Left cardiac atrium (tissue), 4 donors: ENCODE results near the gene PGAM4. TPM values are rescaled to one million over a fixed set of nuclear protein-coding genes. Genes with fewer than 3 reads are reported as not detected.
"Not testable (repeated sequence)": the region's sequence is repeated elsewhere in the genome, so short reads cannot be mapped to it uniquely, and the experiment has no call there.

ENCODE experiments used
- ATAC-seq, 2 donors: fragments of 200-7000 bp; cut with Tn5 transposase; one replicate each; pipeline ENCODE4 v1.9.1; 2020; ENCODE audit warnings: mild to moderate bottlenecking in 2 of 2, moderate library complexity in 2 of 2
- DNase-seq: peaks from one replicate; pipeline ENCODE4 v3.0.0-alpha.2; 2020
- intact Hi-C, 2 donors: fragments of 100-400 bp; cut with DNase I; formaldehyde crosslinking; loops; one replicate each; pipeline versions ENCODE4 v1.14.1 to v1.15.1; 2022 to 2023
- long read RNA-seq: library from polyadenylated mRNA; unstranded; transcript quantifications from one replicate; pipeline ENCODE4 v2.0.0, GENCODE V29; 2021
- total RNA-seq, 2 donors: library from RNA; stranded (reverse); fragmentation: NEBNext Ultra II Directional; extraction: Animal tissue kit (Norgen Biotek cat#: 25700); gene quantifications; one replicate each; pipeline ENCODE4 v1.2.1, GENCODE V29; 2021
- donor health status: DM: no; HTN: yes; CAD: no.
- donor health status: DM: no; HTN: yes; CAD: no; lungs with severe emphysema.
- donor health status: DM: yes; HTN: yes; CAD: no.
- donor health status: Dilated cardiomyopathy.

PGAM4 gene
- under 1 TPM in 1 of 2 donors, not detected in 1; 0.56 TPM for total RNA-seq
- long read RNA-seq: 0 reads

DNA sequence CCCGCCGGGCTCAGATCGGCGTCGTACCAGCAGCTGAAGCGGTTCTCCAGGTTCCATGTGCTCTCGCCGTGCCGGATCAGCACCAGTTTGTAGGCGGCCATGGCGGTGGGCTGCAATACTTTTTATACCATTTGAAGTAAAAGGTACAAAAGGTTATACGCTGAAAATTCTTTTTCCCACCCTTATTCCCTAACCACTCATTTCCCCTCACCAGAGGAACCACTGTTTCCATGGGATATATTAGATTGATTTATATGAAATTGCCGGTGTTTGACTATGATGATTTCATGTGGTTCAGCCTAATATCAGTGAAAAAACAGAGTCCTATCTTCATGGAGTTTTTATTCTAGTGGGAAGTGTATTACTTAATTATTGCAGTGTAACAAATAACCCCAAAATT is at the start of gene PGAM4:
Gene PGAM4 (minus strand): TSS at position 101 of the 400 bp plus-strand sequence. CDS start 0 bp downstream, at position 101.
- ATAC-seq (no peak), DNase-seq (no peak)
- intact Hi-C loops: no loop called here

DNA sequence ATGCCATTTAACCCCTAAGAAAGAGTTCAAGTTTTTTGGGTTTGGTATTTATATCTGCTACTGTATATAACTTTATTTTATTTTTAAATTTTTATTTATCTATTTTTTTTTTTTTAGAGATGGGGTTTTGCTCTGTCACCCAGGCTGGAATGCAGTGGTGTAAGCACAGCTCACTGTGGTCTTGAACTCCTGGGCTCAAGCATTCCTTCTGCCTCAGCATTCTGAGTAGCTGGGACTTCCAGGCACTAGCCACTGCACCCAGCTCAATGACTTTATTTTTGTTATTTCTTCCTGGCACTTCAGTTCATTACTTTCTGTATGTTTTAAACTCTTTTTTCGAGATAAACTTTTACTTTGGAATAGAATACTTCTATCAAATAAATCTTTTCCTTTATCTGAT is 42.4 kb upstream of the PGAM4 start:
- ATAC-seq (no peak), DNase-seq (no peak)
- intact Hi-C loops: no loop called here

DNA sequence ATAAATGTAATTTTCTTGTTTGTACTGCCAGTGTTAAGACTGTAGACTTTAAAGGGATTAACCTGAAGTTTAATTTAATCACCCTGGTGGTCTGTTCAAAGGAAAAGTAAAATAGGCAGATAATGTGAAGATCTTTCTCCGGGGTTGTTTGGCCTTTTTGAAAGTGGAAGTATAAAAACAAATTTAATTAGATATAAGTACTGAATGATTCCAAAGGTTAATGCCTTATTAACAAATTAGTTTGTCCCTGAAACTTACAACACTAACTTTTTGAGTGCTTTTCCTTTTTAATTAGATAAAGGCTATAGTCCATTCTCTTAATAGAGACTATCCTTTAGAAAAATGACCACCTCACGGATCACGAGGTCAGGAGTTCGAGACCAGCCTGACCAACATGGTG is 10.4 kb upstream of the PGAM4 start:
- ATAC-seq (no peak), DNase-seq (no peak)
- intact Hi-C loops: no loop called here

DNA sequence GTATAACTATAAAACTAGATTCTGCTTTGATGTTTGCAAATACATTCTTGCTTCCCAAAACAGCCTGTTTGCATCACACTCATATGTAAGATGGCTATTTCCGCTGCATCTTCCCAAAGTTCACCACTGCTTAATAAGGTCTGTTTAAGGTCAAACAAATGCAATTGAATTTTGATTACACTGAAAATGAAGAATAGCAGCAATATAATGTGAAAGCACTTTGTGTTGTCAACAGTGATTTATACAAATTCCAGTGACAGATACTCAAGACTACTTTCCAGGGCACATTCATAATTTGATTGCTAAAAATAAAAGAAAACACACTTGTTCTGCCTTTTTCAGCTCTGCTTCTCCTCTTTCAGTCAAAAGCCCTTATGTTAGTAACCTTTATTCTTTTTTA is 8.1 kb upstream of the PGAM4 start:
- DNase-seq: no peak
- ATAC-seq: no peak
- intact Hi-C loops: no loop called here

DNA sequence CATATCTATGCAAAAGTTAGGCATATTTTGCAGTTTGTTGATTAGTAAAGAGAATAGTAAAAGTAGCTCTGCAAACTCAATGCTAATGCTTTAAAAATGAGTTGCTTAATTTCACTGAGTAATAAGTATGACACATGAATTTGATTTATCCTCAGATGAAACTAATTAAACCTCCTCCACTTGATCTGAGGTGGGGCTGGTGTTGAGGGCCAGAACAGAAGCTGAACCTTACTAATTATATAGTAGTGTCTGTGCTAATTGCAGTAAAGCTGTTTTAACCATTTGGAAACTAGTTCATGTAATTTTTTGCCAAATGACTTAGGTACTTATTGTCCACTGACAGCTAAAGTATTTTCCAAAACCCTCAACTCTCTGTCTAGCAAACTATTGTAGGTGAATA is 7.7 kb upstream of the PGAM4 start:
- ATAC-seq (no peak), DNase-seq (no peak)
- intact Hi-C loops: no loop called here

DNA sequence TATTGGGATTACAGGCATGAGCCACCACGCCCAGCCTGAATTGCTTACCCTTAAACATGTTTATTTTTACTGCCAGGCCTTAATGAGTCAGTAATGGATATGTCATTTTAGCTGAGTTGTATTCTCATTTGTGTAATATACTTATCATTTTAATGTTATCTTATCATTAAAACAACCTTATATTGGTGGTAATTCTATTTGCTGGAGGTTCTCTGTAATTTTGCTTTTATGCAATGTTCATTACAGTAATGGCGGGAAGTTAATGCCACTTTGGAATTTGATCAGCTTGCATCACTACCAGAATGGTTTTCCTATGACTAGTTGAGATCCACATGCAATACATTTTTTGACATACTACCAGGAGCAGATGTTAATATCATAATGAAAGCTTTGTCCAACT is 6.3 kb upstream of the PGAM4 start:
- ATAC-seq (no peak), DNase-seq (no peak)
- intact Hi-C loops: no loop called here

DNA sequence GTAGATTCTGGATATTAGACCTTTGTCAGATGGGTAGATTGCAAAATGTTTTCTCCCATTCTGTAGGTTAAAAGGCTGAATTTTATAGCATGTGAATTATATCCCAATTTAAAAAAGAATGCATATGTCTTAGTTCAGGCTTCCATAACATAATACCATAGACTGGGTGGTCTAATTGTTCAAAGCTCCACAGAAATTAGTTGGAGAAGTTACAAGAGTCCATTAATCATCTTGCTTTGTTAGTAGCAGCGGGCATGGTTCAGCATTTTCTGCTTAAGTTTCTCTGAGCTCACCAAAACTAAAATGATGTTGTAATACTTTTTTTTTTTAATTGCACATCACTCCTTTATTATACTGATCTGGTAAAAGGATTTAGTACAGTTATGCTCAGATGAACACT is 1.8 kb downstream of the PGAM4 start:
- ATAC-seq (no peak), DNase-seq (no peak)
- intact Hi-C loops: no loop called here

DNA sequence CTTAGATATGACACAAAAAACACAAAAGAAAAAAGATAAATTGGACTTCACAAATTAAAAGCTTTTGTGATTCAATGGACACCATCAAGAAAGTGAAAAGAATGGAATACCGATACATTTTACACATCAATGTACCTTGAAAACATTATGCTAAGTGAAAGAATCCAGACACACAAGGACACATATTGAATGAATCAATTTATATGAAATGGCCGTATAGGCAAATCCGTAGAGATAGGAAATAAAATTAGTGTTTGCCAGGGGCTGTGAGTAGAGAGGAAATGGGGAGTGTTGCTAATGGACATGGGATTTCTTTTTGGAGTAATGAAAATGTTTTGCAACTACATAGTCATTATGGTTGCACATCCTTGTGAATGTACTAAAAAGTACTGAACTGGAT is 3.1 kb downstream of the PGAM4 start:
- intact Hi-C loops: no loop called here
- DNase-seq (no peak), ATAC-seq (no peak)

DNA sequence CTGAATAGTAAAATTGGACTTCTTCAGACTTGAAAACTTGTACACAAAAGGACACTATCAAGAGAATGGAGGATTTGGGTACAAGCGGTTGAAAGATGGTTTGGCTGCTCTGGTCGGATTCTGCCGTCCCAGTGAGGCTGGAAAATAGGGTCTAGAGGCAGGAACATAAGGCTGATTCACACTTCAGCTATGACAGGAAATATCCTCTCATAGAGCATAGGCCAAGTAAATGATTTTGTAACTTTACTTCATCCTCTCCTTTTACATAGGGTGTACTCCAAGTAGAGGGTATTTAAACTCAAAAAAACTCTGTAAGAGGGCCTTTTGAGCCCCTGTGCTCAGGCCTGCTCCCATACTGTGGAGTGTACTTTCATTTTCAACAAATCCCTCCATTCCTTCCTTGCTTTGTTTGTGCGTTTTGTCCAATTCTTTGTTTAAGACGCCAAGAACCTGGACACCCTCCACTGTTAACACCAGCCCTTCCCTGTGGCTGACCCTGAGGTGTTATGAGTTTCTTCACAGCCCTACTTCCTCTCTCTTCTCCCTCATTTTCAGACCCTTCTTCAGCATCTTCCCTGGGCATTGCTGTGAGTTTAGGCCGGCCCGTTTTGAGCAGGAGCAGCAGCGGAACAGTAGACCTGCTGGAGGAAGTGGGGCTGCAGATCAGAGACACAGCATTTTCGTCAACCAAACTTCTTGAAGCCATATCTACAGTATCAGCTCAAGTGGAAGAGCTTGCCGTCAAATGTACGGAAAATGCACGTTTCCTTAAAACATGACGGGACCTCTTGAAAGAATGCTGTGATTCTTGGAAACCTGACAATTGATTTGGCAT is 7.2 kb downstream of the PGAM4 start:
- DNase-seq (no peak), ATAC-seq (no peak)
- intact Hi-C loops: no loop called here

DNA sequence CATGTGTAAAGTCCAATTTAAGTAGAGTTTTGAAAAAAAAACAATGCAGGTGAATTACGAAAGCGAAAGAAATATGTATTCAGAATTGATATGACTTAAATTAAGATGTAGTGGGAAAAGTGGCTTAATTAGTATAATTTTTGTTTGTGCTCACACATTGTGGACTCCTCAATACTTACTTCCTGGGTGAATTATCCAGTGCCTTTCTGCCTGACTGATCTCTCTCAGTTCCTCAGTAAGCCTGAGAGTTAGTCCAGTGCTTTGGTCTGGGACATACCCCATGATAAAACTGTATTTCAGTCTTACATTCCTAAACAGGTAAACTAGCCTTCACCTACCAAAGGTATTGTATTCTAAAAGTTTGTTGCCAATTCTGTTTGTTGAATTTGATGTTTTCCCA is 8.4 kb downstream of the PGAM4 start:
- ATAC-seq (no peak), DNase-seq (no peak)
- intact Hi-C loops: no loop called here

DNA sequence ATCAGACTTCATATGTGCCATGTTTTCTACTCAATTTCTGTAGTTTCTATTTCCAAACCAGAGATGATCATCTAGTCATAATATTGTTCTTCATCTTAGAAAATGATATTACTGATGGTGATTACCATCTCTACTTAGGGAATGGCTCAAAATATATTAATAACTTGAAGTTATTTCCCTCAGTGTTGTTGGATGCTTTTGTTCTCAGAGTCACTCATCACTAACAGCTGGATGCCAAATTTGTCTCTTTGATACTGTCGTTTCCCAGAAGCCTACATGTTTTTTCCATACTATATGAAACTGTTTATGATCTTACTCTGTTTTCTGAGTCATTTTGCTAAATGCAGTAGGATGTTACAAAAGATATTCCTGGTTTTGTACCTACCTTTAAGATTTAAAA is 8.9 kb downstream of the PGAM4 start:
- no peak for DNase-seq
- no peak for ATAC-seq
- intact Hi-C loops: no loop called here

DNA sequence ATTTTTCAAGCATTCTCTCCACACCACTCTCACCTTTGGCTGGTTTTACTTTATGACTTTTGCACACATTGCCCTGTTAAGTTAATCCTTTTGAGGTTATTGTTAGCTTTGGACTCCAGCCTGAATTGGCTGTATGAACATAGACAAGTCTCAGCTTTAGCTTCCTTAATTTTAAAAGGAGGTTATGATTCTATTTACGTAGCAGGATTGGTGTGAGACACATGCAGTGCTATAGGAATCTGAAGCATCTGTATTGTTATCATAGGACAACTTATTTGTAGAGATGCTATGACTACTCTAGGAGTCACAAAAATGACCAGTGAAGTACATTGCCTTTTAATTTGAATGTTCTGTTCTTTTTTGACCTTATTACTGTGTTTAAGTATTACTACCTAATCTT is 15.7 kb downstream of the PGAM4 start:
- ATAC-seq (no peak), DNase-seq (no peak)
- intact Hi-C loops: no loop called here

DNA sequence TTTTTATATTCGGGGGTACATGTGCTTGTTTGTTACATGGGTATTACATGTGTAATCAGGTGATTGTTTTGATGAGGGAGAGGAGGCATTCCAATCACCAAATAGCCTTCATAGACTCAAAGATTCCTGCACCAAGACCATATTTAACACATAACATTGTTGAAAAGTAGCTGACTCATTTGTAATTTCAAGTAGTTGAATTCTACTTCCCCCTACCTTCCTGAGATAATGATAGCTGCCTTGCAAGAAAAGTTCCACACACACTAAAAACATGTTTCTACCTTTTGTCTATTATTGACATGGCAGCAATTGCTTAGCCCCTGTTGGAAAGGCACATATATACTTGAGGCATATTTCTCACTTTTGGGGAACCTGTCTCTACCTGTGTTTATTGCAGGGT is 16.1 kb downstream of the PGAM4 start:
- intact Hi-C loops: no loop called here
- no peak for DNase-seq
- no peak for ATAC-seq

DNA sequence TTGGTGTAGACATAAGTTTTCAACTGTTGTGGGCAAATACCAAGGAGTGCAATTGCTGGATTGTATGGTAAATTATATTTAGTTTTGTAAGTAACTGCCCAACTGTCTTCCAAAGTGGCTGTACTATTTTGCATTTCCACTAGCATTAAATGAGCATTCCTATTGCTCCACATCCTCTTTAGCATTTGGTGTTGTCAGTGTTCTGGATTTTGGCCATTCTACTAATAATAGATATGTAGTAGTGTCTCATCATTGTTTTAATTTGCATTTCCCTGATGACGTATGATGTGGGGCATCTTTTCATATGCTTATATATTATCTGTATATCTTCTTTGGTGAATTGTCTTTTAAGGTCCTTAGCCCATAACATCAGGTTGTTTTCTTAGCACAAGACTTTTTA is 17.3 kb downstream of the PGAM4 start:
- ATAC-seq: no peak
- no peak for DNase-seq
- intact Hi-C loops: no loop called here

DNA sequence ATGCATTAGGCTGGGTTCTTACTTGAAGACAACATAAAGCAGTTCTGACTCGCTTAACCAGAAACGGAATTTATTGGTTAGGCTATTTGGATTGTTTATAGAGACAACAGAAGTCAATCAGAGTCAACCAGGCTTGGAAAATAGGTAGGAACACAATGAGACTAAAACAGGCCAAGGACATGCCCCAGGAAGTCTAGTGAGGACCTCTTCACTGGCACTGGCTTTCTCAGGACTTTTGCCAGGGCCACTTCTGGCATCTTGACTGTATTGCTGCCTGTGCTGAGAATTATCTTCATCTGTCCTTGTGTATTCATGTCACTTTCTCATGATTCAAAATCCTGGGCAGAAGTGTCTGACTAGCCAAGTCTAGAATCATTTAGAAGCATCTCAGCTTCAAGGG is 19.6 kb downstream of the PGAM4 start:
- ATAC-seq: no peak
- intact Hi-C loops: no loop called here
- DNase-seq: no peak

DNA sequence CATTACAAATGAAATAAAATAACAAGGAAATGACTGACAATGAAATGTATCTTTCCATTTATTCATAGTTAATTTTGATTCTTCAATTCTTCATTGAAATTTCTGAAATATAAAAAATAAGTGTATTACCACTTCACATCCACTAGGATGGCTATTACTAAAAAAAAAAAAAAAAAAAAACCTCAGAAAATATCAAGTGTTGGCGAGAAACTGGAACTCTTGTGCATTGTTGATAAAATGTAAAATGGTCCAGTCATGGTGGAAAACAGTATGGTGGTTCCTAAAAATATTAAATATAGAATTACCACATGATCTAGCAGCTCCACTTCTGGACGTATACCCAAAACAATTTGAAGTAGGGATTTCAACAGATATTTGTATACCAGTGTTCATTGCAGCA is 22.9 kb downstream of the PGAM4 start:
- ATAC-seq (no peak), DNase-seq (no peak)
- intact Hi-C loops: no loop called here

DNA sequence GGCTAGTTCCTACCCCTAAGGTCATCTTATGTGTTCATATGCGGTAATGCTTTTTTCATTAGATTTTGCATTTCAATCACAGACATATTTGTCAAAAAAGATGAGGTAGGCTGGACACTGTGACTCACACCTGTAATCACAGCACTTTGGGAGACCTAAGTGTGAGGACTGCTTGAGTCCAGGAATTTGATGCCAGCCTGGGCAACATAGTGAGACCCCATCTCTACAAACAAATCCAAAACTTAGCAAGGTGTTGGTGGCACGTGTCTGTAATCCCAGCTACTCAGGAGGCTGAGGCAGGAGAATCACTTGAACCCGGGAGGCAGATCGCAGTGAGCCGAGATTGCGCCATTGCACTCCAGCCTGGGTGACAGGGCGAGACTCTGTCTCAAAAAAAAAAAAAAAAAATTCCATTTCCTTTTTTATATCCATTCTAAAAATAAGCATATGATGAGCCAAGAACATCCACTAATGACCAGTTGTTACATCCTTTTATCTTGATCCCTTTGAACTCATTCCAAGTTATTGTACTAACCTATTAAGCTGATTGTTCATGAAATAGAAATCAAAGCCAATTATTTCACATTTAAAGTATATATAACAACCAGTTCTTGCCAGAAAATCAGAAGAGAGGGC is 23.4 kb downstream of the PGAM4 start:
- no peak for DNase-seq
- intact Hi-C loops: no loop called here

DNA sequence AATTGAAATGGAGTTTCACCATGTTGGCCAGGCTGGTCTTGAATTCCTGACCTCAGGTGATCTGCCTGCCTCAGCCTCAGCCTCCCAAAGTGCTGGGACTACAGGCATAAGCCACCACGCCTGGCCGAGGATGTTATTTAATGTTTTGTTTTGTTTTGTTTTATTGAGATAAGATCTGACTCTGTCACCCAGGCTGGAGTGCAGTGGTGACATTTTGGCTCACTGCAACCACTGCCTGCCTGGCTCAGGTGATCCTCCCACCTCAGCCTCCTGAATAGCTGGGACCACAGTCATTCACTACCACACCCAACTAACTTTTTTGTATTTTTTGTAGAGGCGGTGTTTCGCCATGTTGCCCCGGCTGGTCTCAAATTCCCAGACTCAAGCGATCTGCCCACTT is 24.4 kb downstream of the PGAM4 start:
- intact Hi-C loops, ATAC-seq, DNase-seq: not testable (repeated sequence)

More for the DNA sequence above, 23.4 kb downstream of the PGAM4 start:
- no peak for ATAC-seq

DNA sequence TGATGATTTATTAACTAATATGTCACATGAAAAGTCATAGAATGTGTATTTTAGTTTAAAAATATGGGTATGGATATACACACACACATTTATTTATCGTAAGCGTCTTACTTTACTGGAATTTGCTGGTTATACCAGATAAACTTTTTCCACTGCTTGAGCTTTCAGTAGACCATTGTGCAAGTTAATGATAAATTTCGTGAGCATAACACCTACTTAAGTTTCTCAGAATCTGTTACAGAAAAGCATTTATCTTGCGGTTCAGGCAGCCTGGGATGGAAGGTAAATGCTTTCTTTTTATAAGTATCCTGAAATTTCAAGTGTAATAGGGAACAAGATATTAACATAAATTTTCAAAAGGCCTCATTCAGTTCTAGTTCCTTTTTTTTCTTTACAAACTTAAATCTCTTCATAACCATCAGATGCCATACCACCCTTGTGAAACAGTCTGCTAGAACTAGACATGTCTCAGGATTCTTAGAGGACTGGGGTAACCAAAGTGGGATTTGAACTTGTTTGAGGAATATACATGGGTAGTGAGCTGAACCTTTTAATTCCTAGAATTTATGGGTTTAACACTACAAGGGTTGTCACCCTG is 31.3 kb downstream of the PGAM4 start:
- intact Hi-C loops: no loop called here
- ATAC-seq (no peak), DNase-seq (no peak)

DNA sequence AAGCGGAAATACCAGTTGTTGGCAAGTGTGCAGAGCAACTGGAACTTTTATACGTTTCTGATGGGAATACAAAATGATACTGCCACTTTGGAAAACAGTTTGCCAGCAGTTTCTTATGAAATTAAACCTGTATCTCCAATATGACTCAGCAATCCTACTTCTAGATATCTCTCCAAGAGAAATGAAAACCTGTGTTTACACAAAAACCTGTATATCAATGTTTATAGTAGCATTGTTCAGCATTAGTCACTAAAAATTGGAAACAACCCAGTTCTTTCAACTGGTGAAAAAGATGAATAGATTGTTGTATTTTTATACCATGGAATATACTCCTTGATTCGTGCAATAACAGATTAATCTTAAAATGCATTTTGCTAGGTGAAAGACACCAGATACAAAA is 32.1 kb downstream of the PGAM4 start:
- ATAC-seq (no peak), DNase-seq (no peak)
- intact Hi-C loops: no loop called here

DNA sequence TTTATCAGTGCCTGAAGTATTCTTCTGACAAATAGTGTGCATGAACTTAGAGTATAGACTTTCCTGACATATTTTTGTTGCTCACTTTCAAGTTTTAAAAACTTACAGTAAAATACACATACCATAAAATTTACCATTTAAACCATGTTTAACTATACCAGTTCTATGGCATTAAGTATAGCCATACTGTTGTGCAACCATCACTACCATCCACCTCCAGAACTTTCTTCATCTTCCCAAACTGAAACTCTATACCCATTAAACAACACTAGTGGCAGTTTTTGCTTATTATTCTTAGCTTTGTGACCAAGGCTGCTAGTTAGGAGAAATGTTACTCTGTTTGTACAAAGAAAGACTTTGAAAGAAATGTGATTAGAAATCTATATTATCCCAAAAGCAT is 33.1 kb downstream of the PGAM4 start:
- DNase-seq (no peak), ATAC-seq (no peak)
- intact Hi-C loops: no loop called here
